Panc1 (cell line): ENCODE data around the gene SH3D21. TPM values are rescaled to one million over a fixed set of nuclear protein-coding genes. Genes with fewer than 3 reads are reported as not detected.
A peak's percentile ranks its signal among the peaks of the same experiment; 100 is the strongest.

Source experiments
- ATAC-seq: fragments of 200-7000 bp; cut with Tn5 transposase; 2 replicates; pipeline ENCODE4 v1.9.1; 2020; ENCODE audit warnings: mild to moderate bottlenecking, moderate library complexity
- BruUV-seq: library from RNA; stranded (reverse); fragments of 400-500 nt; replicated peaks from 2 replicates; lab custom pipeline; 2021; lab: Mats Ljungman, UMichigan
- CTCF ChIA-PET: fragments of 300-600 bp; sonication (Branson Sonifier 250); formaldehyde crosslinking; loops from one replicate; lab custom pipeline; 2022; ENCODE audit warnings: antibody characterized with exemption; lab: Charles Lee
- POLR2A ChIA-PET: fragments of 300-600 bp; sonication (Branson Sonifier 250); formaldehyde crosslinking; loops from one replicate; lab custom pipeline; 2022; ENCODE audit warnings: antibody characterized with exemption; lab: Charles Lee
- DNase-seq: peaks from one replicate; pipeline ENCODE4 v3.0.0-alpha.2; 2010; ENCODE audit warnings: low read depth, low spot score
- H3K27ac ChIP-seq: 2 replicates; pipeline ENCODE4 v1.5.1; 2011; ENCODE audit warnings: mild to moderate bottlenecking, low read length, inconsistent platforms
- H3K27me3 ChIP-seq: fragments of 200-500 bp; sonication (Bioruptor generic); 2 replicates; pipeline ENCODE4 v1.6.0; 2014; ENCODE audit warnings: low read length, inconsistent platforms; ENCODE audit not compliant: control insufficient read depth, insufficient read depth
- H3K36me3 ChIP-seq: fragments of 200-500 bp; sonication (Bioruptor generic); 2 replicates; pipeline ENCODE4 v1.5.1; 2014; ENCODE audit warnings: inconsistent platforms, mild to moderate bottlenecking, low read length, moderate library complexity; ENCODE audit not compliant: control insufficient read depth, insufficient read depth
- H3K4me1 ChIP-seq: 2 replicates; pipeline ENCODE4 v1.5.1; 2011; ENCODE audit warnings: inconsistent platforms, mild to moderate bottlenecking, low read length, moderate library complexity; ENCODE audit not compliant: control insufficient read depth, insufficient read depth
- H3K4me3 ChIP-seq, 2 experiments: 2 replicates each; pipeline ENCODE4 v1.5.1; 2011 to 2012; ENCODE audit warnings: low read depth in 2 of 2, low read length in 2 of 2, mild to moderate bottlenecking in 2 of 2, inconsistent platforms in 1 of 2, moderate library complexity in 1 of 2
- H3K9me3 ChIP-seq: fragments of 200-500 bp; sonication (Bioruptor generic); 2 replicates; pipeline ENCODE4 v1.5.1; 2014; ENCODE audit warnings: low read depth, mild to moderate bottlenecking, inconsistent platforms, low read length, moderate library complexity; ENCODE audit not compliant: control insufficient read depth, insufficient read depth
- POLR2AphosphoS5 ChIP-seq: IDR thresholded peaks from 2 replicates; pipeline ENCODE4 v1.6.1; 2012; ENCODE audit warnings: mild to moderate bottlenecking, low read depth, low read length, moderate library complexity
- SIN3A ChIP-seq: IDR thresholded peaks from 2 replicates; pipeline ENCODE4 v1.6.1; 2012; ENCODE audit warnings: low read depth, mild to moderate bottlenecking, low read length, moderate library complexity, borderline replicate concordance; ENCODE audit not compliant: insufficient read depth
- TCF7L2 ChIP-seq: IDR thresholded peaks from 2 replicates; pipeline ENCODE4 v1.6.1; 2011; ENCODE audit warnings: mild to moderate bottlenecking, low read depth, low read length, inconsistent platforms
- in situ Hi-C: cut with HindIII; loops from 2 replicates; pipeline ENCODE4 v1.10.0; 2016; ENCODE audit warnings: low sequenced_read_pairs, low pct_unique_long_range_greater_than_20kb
- intact Hi-C: fragments of 100-400 bp; cut with micrococcal nuclease; formaldehyde crosslinking; loops from one replicate; pipeline ENCODE4 v1.10.0; 2022; ENCODE audit not compliant: unreplicated experiment
- total RNA-seq: library from RNA; stranded (reverse); gene quantifications from one replicate; pipeline ENCODE4 v1.2.1, GENCODE V29; 2021; ENCODE audit not compliant: unreplicated experiment
- TF ChIP-seq, protein P1 (sequence below), 2 experiments: IDR thresholded peaks; 2 replicates each; pipeline ENCODE4 v1.6.1; 2011 to 2012; ENCODE audit warnings: low read depth in 2 of 2, control low read depth in 1 of 2, low read length in 1 of 2, mild to moderate bottlenecking in 1 of 2, moderate library complexity in 1 of 2; ENCODE audit not compliant: insufficient read depth in 1 of 2
- TF ChIP-seq, protein P2 (sequence below): fragments of 450-650 bp; IDR thresholded peaks from 2 replicates; pipeline ENCODE4 v1.5.1; 2017; ENCODE audit warnings: mild to moderate bottlenecking

The SH3D21 gene
- total RNA-seq, 1 experiment from 2014 or later = 18.9 TPM

DNA sequence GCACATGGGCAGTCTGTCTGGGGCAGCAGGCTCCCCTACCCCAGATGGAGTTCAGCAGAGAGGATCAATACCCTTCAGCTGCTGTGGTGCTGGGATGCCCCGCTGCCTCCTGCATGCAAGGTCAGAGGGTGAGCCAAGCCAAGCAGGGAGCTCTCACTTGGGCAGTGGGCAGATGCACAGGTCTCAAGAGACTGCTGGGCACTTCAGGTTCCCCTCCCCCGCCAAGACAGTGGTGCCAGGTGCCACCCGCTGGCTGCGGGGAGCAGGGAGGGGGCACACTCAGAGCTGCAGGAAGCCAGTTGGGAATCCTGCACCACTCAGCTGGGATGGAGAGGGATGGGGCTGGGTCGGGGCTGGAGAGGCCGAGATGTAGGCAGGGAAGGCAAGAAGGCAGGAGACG lies 33.0 kb downstream of the SH3D21 start:
- Histone ChIP-seq H3K36me3 (no peaks in the 10 kb centered on the region), H3K9me3 (no peaks in the 10 kb centered on the region), H3K27me3 (no peaks in the 10 kb centered on the region), H3K27ac (no peak overlapping the region), H3K4me1 (peaks cover 5% of the 10 kb centered on the region; the same call in 1 of the 2 replicates), H3K4me3 (no peak overlapping the region)
- ChIA-PET CTCF (interaction anchor here (0.5 kb wide), 1 partner anchor 57 kb away, joined by 3 read pairs; no protein-coding TSS in a partner anchor), POLR2A (no interaction called here)
- in situ Hi-C loops = no loop called here
- no peak for ATAC-seq
- TF ChIP-seq TCF7L2 (no peak), SIN3A (no peak)
- TF ChIP-seq, protein P1, sequence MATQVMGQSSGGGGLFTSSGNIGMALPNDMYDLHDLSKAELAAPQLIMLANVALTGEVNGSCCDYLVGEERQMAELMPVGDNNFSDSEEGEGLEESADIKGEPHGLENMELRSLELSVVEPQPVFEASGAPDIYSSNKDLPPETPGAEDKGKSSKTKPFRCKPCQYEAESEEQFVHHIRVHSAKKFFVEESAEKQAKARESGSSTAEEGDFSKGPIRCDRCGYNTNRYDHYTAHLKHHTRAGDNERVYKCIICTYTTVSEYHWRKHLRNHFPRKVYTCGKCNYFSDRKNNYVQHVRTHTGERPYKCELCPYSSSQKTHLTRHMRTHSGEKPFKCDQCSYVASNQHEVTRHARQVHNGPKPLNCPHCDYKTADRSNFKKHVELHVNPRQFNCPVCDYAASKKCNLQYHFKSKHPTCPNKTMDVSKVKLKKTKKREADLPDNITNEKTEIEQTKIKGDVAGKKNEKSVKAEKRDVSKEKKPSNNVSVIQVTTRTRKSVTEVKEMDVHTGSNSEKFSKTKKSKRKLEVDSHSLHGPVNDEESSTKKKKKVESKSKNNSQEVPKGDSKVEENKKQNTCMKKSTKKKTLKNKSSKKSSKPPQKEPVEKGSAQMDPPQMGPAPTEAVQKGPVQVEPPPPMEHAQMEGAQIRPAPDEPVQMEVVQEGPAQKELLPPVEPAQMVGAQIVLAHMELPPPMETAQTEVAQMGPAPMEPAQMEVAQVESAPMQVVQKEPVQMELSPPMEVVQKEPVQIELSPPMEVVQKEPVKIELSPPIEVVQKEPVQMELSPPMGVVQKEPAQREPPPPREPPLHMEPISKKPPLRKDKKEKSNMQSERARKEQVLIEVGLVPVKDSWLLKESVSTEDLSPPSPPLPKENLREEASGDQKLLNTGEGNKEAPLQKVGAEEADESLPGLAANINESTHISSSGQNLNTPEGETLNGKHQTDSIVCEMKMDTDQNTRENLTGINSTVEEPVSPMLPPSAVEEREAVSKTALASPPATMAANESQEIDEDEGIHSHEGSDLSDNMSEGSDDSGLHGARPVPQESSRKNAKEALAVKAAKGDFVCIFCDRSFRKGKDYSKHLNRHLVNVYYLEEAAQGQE (IDR thresholded peaks at IDR 0.05; ENCODE audit: insufficient read depth in 1 of 2, low read depth in 2 of 2, low read length in 1 of 2) = no peak
- TF ChIP-seq, protein P2, sequence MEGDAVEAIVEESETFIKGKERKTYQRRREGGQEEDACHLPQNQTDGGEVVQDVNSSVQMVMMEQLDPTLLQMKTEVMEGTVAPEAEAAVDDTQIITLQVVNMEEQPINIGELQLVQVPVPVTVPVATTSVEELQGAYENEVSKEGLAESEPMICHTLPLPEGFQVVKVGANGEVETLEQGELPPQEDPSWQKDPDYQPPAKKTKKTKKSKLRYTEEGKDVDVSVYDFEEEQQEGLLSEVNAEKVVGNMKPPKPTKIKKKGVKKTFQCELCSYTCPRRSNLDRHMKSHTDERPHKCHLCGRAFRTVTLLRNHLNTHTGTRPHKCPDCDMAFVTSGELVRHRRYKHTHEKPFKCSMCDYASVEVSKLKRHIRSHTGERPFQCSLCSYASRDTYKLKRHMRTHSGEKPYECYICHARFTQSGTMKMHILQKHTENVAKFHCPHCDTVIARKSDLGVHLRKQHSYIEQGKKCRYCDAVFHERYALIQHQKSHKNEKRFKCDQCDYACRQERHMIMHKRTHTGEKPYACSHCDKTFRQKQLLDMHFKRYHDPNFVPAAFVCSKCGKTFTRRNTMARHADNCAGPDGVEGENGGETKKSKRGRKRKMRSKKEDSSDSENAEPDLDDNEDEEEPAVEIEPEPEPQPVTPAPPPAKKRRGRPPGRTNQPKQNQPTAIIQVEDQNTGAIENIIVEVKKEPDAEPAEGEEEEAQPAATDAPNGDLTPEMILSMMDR = no peak
- no TSS peak for BruUV-seq
- intact Hi-C loops = no loop called here
- DNase-seq = no peak

DNA sequence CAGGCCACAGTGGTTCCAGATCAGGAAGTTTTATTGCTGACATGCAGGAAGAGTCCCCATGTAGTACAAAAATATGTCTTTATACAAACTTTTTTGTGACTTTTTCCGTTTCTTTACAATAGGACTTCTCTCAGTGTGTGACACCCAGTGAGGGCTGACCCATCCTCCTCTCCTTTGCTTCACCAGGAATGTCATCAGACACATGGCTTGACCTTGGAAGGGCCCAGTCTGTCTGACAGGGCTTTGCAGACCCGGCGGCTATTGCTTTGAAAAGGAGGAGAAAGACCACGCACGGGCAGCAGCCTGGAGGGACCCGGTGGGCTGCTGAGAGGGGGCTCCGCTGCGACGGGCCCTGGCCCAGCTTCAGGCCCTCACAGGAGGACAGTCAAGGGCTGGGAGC lies 33.4 kb downstream of the SH3D21 start:
- in situ Hi-C loops = no loop called here

More for the DNA sequence above, 33.4 kb downstream of the SH3D21 start:
- Histone ChIP-seq H3K27ac (no peak overlapping the region), H3K4me1 (peaks cover 5% of the 10 kb centered on the region; the same call in 1 of the 2 replicates), H3K36me3 (no peaks in the 10 kb centered on the region), H3K27me3 (no peaks in the 10 kb centered on the region), H3K4me3 (no peak overlapping the region), H3K9me3 (no peaks in the 10 kb centered on the region)
- TF ChIP-seq, protein P2 = no peak
- TF ChIP-seq POLR2AphosphoS5 (no peak), SIN3A (no peak), TCF7L2 (no peak)
- TF ChIP-seq, protein P1 (IDR thresholded peaks at IDR 0.05; ENCODE audit: insufficient read depth in 1 of 2, low read depth in 2 of 2, low read length in 1 of 2) = no peak
- ChIA-PET POLR2A (no interaction called here), CTCF (interaction anchor here (0.5 kb wide), 1 partner anchor 57 kb away, joined by 3 read pairs; no protein-coding TSS in a partner anchor)
- BruUV-seq = TSS peak; percentile 78
- no peak for ATAC-seq
- DNase-seq = no peak
- intact Hi-C loops = no loop called here
